ENCODE data around the gene AZU1.

AZU1 gene

GRCh38 chr19:797528-798414, 29.9 kb upstream of the AZU1 start:
- DNase-seq: no peak

DNA sequence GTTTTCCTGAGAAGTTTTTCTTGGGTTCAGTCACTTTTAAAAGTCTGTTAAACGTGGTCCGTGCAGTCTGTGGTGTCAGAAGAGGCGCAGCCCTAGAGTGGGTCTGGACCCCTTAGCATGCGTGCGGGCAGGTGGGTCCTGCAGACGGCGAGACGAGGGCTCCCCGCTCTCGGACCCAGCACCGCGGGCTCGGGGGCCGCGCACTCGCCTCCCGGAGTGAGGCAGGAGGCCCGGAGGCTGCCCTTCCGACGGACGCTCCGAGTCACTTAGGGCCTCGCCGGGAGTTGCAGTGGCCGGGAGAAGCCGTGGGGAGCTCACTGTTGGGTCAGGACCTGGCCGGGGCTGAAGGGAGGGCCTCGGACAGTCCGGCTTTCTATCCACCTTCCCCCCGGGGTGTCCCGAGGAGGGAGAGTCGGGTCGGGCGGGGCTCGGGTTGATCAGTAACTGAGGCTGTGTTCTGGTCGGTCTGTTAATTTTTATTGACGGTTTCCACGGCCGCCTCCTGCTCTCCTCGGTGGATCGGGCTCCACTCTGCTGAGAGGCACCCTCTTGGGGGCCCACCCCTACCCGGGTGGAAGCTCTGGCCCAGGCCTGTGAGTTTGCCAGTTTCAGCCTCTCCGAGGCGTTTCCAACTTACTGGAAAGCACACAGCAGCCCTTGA, 29.1 kb upstream of the AZU1 start:
- no peak for DNase-seq

DNA sequence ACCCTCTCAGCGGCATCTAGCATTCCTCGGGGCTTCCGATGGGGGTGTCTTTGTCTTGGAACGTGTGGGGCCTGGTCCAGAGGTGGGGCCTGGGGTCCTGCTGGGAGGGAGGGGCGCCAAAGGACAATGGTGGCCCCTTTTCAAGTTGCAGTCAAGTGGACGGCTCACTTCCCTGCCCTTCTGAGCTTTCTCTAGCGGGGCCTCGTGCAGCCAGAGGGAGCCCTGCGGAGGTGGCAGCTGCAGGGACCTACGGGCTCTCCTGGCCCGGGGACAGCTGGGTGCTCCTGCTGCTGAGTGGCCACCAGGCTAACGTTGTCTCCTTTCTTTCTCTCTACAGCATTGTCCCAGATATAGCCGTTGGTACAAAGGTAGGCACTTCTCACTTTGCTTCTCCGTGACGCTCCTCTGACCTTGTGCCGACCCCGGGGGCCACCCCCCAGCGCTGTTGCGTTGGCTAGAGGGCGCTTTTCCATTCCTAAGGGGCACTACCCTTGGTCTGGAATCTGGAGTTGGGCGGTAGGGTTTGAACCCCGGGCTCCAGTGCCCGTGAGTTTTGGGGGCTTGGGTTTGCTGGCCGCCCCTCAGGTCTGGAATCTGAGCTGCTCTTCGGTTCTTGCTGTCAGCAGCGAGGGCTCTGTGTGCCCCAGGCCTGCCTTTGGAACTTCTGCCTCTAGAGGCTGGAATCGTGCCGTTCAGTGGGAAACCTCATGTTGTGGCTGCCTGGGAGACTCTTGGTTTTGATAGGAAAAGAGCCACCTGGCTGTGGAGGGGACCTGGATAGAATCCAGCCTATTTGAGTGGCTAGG, 28.4 kb upstream of the AZU1 start:
- no peak for DNase-seq

DNA sequence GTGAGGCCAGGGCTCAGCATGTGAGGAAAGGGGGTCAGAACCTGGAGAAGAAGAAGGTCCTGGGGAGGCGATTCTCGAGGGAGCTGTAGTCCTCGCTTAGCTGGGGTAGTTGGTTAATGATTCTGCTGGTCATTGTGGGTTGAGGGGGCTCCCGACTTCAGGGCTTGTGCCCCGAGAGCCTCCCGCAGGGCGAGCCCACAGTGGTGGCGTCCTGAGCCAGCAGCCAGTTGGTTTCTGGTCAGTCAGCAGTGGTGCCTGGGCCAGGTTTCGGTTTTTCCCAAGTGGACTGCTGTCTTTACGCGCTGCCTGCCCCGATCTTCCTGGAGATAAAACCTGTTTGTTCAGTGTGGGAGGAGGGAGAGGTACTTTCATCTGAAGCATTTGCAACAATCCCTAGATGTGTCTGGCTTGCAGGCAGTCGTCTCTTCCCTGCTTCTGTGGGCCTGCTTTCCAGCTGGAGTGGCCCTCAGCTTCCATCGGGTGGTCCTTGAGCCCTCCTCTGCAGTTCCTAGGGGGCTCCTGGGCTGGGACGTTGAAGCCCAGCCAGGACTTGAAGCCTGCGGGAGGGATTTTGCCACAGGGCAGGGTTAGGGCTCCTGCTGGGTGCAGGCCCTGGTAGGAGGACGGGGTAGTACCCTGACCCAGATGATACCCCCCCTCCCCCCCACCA, 27.1 kb upstream of the AZU1 start:
- DNase-seq: no peak

GRCh38 chr19:801030-801860, 26.4 kb upstream of the AZU1 start:
- DNase-seq: no peak

- no peak for DNase-seq
These were observed 25.7 kb upstream of the AZU1 start for GRCh38 chr19:801861-802497.

- no peak for DNase-seq
These were observed 25.0 kb upstream of the AZU1 start for GRCh38 chr19:802498-803098.

DNA sequence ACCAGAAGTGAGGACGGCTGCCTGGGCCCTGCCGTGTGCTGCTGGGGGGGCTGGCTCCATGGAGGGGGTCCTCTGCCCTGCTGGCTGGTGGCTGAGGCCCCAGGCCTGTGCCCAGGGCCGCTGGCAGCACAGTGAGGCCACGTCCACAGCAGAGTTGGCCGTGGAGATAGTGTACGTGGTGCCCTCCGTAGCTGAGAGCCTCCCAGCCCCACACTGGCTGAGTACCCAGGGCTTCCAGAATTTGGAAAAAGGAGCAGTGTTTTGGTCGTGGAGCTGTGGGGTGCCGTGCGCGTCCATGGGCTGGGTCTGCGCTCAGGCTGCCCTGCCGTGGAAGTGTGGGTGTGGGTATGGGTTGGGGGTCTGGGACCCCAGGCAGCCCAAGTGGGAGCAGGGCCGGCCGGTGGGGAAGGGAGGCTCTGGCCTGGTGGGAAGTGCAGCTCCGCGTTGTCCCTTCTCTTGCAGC, 24.5 kb upstream of the AZU1 start:
- DNase-seq: no peak

DNA sequence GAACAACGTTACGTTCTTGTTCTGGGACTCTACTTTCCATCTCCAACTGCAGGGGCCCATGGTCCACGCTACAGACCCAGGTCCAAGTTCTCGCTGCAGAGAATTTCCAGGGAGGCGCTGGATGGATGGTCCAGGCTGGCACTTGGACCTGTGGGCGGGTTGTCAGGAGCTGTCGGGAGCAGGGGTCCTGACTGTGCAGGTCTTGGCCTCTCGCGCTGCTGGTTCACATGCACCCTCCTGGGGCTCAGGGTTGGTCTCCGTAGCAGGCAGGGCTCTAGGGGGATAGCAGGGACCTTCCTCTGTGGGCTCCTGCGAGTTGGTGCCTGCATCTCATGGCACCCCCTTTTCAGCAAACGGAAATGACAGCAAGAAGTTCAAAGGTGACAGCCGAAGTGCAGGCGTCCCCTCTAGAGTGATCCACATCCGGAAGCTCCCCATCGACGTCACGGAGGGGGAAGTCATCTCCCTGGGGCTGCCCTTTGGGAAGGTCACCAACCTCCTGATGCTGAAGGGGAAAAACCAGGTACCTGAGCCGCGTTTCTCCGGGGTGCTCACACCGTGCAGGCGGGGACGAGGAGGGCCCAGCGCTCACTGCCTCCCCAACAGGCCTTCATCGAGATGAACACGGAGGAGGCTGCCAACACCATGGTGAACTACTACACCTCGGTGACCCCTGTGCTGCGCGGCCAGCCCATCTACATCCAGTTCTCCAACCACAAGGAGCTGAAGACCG, 23.8 kb upstream of the AZU1 start:
- no peak for DNase-seq

- no peak for DNase-seq
These were observed 23.0 kb upstream of the AZU1 start for GRCh38 chr19:804419-805165.

DNA sequence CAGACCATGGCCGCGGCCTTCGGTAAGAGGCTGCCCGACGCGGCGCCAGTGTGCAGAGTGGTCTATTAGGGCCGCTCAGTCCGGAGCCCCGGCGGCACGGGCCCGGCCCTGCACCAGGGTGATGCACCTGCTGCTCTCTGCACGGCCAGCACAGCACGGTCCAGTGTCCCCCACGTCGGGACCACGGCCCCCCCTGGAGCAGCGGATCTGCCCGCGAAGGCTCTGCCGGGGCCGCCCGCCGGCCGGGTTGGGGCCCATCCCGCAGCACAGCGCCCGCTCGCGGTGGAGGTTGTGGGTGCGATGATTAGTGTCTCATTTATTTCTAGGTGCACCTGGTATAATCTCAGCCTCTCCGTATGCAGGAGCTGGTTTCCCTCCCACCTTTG, 22.5 kb upstream of the AZU1 start:
- no peak for DNase-seq

DNA sequence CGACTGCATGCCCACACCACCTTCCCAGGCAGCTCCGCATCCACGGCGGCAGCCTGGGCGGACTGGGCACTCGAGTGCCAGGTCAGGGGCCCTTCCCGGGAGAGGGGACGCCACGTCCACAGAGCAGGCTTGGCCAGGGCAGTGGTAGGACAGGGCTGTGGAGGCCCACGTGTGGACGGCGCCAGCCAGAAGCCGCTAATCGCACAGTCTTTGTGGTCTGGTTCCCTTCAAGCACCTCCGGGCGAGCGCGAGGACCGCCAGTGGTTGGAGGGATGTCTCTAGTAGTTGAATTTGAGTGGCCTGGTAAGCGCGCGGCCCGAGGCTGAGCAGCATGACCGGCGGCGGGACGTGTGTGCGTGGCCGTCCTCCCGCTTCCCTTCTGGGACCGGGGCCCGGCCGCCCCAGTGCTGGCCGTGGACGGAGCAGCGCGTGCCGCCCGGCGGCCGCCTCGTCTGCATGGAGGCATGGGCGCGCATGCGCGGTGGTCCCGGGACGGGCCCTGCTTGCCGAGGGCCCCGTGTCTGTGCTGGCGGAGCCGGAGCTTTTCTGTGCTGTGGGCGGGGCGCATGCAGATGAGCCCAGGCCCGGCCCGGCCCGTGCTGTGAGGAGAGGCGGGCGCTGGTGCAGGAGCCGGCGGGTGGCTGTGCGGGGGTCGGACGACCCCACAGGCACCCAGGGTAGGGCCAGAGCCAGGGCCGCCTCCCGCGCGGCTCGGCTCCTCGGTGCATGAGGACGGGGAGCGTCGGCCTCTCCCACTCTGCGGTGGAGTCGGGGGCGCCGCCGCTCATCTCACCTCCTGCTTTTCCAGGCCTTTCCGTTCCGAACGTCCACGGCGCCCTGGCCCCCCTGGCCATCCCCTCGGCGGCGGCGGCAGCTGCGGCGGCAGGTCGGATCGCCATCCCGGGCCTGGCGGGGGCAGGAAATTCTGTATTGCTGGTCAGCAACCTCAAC, 21.8 kb upstream of the AZU1 start:
- DNase-seq: no peak

DNA sequence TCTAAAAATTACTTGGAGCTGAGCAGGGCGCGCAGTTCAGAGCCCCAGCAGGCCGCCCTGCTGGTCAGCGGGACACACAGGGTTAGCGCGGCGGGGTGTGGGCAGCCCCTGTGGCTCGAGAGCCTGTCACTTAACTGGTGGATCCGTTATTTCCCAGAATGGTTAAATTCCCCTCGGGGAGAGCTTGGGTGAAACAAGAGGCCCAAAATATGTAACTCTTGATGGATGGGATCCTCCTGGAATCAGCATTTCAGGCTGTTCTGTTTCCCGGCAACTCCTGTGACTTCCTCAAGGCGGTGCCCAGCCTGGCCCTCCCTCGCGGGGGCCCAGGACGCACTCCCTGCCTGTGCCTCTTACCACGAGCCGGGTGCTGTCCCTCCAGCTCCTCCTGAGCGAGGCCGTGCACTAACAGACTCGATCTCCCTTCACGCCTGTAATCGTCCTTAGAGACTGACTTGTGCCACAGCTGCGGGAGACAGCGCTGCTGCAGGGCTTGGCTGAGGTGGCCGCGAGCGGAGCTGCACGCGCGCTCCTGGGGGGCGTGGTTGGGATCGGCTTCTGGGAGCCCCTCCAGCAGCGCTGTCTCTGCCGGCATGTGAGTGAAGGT, 20.7 kb upstream of the AZU1 start:
- no peak for DNase-seq

GRCh38 chr19:807627-808422, 19.8 kb upstream of the AZU1 start:
- no peak for DNase-seq

DNA sequence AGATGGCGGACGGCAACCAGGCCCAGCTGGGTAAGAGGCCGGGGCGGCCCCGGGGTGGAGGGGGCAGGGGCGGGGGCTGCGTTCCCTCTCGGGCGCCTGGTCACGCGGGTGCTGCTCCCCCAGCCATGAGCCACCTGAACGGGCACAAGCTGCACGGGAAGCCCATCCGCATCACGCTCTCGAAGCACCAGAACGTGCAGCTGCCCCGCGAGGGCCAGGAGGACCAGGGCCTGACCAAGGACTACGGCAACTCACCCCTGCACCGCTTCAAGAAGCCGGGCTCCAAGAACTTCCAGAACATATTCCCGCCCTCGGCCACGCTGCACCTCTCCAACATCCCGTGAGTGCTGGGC, 19.2 kb upstream of the AZU1 start:
- DNase-seq: no peak

GRCh38 chr19:810077-810855, 17.4 kb upstream of the AZU1 start:
- DNase-seq: no peak

All from cerebellar nuclear complex (tissue), 1 donor.